Left renal cortex interstitium (tissue), 4 donors: ENCODE measurements around the gene TNXB. TPM values are rescaled to one million over a fixed set of nuclear protein-coding genes. Genes with fewer than 3 reads are reported as not detected.
A peak's percentile ranks its signal among the peaks of the same experiment; 100 is the strongest.
"Not testable (repeated sequence)": the region's sequence is repeated elsewhere in the genome, so short reads cannot be mapped to it uniquely, and the experiment has no call there.

Experiments
- DNase-seq, 4 donors: peaks; one replicate each; pipeline ENCODE4 v3.0.0-alpha.2; 2013; ENCODE audit warnings: low read depth in 4 of 4, low spot score in 2 of 4, missing footprints in 1 of 4
- polyA plus RNA-seq, 4 donors: library from polyadenylated mRNA; unstranded; fragments of 120-200 nt; gene quantifications; one replicate each; pipeline ENCODE4 v1.2.1, GENCODE V29; 2013; ENCODE audit not compliant: insufficient read length in 4 of 4

TNXB gene
- 1 to 10 TPM; 2.7 to 4.9 (median 4.9) TPM for polyA plus RNA-seq

GRCh38 chr6:32109114-32109764, at the start of gene TNXB:
Gene TNXB, minus strand, starts transcription at chr6:32109338. Its CDS starts 11,140 bp downstream, at chr6:32098198.
- no peak for DNase-seq

DNA sequence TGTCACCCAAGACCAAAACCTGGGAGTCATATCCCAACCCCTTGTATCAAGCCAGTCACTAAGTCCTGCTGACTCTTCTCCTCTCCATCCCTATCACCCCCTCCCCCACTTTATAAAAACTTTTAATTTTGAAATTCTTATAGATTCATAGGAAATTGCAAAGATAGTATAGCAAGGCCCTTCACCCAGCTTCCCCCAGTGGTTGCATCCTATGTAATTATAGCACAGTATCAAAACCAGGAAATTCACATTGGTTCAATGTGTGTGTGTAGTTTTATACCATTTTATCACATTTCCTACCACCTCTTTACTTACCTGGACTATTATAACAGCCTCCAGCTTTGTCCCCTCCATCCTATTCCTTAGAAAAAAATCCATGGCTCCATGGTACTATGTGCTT, 48.9 kb upstream of the TNXB start:
- no peak for DNase-seq

GRCh38 chr6:32156891-32157290, 47.8 kb upstream of the TNXB start:
- no peak for DNase-seq

DNA sequence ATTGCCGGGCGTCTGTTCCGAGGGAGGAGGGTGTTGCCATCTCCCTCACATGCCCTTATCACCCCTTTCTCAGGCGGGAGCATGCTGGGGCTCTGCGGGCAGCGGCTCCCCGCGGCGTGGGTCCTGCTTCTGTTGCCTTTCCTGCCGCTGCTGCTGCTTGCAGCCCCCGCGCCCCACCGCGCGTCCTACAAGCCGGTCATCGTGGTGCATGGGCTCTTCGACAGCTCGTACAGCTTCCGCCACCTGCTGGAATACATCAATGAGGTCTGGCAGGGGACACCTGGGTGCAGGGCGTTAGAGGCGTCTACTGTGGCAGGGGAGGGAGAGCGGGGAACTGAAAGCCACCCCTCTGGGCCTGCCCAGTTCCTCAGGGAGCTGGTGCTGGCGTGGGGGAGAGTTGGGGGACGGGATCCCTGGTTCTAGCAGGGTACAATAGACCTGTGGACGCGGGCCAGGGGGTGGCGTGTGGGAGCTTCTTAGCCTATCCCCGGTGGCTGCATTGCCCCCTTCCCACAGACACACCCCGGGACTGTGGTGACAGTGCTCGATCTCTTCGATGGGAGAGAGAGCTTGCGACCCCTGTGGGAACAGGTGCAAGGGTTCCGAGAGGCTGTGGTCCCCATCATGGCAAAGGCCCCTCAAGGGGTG, 45.5 kb upstream of the TNXB start:
- DNase-seq, result no peak

GRCh38 chr6:32153564-32154513, 44.7 kb upstream of the TNXB start, which contains the start of gene PPT2:
Gene PPT2, plus strand, starts transcription at chr6:32154141. Its CDS starts 454 bp downstream, at chr6:32154595.
- peak; percentile 89 to 92 (median 91) for DNase-seq

GRCh38 chr6:32152769-32153563, 43.8 kb upstream of the TNXB start:
- DNase-seq, result no peak

DNA sequence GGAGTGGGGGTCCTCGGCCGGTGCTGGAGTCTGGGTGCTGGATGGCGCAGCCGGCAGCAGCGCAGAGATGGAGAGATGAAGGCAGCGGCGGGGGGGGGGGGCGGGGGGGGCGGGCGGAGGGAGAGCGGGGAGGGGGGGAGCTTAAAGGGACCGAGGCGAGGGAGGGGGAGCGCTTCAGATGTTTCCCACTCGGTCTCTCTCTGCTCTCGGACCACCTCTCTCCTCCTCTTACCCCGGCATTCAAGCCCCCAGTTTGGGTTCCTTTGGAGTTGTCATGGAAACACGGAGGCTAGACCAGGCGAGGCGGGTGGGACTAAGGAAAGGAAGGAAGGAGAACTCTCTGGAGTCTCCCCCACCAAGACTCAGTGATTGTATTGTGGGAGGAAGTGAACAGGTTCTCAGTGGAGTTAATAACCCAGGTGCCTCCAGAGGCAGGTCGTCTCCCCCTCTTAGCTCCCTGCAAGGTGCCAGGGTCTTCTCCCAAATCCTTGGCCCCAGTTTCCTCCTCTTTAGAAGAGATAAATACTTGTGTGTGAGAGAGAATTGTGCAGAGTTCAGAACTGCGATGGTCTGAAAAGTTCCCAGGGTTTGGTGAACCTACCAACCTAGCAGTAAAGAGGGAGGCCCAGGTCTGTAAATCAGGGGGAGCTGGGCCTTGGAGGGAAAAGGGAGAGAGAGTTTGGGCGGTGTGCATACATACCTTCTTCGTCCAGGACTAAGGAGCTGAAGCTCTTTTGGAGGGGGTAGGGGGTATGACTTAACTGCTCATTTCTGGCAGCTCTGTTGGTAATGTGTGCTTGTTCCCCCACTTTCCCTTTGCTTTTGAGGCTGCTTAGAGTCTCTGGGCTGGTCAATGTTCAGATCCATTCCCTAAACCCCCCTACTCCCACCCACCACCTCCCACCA, 43.0 kb upstream of the TNXB start, which contains the start of gene PRRT1:
Gene PRRT1, minus strand, starts transcription at position 77 of the 906 bp plus-strand sequence. CDS start 112 bp downstream, outside the sequence.
- DNase-seq, result no peak

DNA sequence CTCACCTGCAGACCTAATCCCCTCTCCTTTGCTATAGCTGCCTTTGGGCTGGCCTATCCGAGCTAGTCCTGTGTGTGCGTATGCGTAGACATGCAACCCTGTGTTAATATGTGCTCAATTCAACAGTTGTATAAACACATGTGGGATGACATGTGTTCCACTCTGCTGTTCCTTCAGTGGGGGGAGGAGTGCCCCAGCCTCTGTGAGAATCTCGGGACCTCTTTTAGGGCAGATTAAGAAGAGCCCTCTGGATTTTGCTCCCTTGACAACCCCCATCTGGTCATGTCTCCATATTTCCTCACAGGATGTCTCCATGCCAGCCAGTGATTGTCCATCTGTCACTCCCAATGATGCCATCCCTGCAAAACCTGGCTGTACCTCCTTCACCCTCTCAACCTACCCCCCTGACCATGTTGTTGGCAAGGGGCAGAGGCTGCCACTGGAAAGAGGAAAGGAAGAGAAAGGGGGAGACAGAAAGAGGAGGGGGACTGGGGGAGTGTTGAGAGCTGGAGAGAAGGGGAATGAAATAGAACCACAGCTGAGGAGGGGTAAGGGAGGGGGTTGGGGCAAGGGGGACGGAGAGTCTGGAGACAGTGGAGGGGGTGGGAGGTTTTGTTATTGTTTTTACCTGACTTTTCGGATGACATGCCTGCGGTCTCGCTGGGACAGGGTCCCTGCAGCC, 42.2 kb upstream of the TNXB start:
- no peak for DNase-seq

DNA sequence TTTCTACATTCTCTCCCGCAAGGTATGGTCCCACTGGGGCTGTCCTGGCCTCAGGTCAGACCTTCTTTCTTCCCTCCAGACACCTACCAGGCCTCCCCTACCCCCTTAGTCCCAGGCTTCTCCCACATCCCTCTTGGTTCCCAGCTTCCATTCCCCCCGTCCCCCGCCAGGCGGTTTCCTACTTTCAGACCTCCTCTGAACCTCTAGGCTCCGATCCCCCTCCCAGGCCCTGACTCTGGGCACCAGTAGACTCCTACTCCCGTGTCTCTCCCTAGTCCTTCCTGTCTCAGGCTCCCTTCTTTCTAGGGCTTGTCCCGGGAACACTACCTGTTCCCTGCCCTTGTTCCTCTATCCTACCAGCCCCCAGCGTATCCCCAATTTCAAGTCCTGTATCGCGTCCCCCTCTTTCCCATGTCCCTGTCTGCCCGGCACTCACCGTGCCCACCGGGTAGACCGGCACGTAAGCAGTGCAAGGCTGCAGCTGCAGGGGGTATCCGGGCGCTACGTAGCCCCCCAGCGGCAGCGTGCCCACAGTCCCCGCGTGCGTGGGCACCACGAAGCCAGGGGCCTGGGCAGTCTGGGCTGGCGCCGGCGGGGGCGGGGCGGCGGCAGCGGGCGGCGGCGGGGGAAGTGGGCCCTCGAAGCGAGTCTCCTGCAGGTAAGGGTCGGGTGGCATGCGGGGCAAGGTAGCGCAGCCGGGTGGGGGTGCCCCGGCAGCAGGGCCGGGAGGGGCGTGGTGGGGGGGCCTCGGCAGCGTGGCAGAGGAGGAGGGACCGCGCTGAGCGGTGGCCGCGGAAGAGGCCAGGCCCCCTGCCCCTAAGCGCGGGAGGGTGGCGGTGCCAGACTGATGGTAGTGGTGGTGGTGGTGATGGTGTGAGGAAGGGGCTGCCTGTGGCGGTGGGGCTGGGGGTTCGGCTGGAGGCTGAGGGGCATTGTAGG, 41.1 kb upstream of the TNXB start:
- no peak for DNase-seq

DNA sequence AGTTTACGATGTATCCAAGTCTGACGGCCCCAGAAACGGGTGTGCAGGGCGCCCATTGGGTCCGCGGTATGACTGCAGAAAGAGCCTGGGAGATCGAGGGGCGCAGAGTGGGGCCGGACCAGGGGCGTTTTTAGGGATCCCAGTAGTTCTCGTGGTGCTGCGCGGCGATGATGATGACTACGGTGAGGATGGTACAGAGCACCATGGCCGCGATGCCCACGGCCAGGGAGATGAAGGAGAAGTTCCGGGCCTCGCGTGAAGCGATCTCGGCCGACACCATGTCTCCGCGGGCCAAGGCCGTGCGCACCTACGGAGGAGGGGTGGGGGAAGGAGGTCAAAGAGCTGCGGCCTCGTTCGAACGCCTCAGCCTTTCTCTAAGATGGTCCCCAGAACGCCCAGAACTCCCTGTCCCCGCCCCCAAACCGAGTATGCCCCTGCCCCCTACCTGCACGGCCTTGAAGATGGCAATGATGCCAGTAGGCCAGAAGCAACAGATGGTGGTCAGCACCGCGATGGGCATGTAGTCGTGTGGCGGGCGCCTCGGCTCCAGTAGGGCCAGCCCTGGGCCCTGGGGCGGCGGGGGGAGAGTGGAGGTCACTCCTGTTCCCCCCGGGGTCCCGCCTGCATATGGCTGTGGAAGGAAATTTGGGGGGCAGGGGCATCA, 40.1 kb upstream of the TNXB start:
- no peak for DNase-seq

DNA sequence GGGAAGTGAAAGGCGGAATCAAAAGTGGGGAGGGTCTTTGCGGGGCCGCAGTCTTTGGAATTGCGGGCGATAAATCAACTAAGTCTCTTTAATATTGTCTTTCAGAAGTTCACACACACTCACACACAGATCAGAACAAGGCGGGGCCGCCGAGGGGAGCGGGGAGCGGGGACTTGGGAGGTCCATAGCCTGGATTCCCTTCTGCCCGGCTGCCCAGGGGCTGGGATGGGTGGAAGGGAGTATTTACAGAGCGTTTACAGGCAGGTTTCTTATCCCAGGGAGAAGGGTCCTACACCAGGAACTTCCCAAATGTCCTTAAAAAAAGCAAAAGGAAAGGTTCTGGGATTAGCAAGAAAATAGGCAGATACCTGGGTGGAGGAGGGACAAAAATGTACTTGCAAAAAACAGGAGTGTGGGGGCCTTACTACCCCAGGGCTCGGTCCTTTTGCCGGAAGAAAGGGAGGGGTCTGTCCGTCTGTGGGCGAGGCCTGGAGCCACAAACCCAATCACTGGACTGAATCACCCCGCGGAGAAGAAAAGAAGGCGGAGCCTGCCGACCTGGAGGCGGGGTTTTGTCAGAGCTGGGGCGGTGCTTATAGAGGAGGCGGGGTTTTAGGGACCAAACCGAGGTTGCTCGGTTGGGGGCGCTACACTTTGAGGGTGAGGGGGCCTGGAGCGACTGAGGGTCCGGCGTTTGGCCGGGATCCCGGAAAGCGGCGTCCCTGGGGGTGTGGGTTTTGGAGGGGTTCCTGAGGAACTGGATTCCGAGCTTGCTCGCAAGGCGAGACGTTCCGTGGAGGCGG, 39.4 kb upstream of the TNXB start:
- peak in 1 of 4 donors; percentile 65 for DNase-seq

DNA sequence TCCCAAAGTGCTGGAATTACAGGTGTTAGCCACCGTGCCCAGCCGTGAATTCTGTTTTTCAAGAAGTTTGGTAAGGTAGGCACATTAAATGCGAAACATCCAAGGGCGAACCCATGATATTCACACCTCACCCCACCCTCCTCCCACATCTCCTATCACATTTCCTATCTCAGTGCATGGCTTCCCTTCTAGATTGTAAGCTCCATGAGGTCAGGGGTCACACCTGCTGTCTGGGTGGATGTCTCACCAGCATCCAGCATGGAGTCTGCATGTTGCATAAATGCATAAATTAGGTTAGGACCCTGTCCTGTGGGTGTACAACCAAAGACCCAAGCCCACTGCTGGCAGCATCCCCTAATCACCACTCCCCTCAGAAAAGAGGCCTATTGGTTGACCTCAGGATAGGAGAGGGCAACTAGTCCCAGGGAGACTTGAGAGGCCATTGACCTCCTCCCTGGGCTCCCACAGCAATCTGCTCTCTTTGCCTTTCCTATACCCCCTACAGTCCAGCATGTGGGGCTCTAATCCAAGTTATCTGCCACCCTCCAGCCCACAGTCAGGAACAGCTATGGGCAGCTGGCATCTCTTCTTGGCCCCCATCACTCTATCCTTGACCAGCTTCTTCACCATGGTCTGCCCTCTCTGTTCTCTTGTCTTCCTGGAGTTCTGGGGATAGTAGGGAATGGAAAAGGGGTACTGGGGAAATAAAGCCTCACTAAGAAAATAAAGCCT, 38.4 kb upstream of the TNXB start:
- no peak for DNase-seq

DNA sequence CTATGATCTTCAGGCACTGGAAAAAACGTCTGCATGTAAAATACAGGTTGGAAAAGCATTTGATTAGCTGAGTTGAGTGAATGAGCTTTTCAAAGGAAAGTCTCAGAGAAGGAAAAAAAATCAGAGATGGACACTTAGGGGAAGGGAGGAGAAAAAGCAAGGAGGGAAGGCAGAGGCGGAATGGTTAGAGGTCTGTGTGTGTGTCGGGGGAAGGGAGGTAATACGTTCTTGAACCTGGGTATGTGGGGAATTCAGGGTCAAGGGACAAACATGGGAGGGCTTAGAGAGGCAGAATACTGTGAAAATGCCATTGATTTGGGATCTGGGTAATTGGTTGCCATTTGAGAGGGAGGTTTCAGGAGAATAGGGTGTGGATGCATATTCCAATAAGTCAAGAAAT, 37.5 kb upstream of the TNXB start:
- DNase-seq, result no peak

DNA sequence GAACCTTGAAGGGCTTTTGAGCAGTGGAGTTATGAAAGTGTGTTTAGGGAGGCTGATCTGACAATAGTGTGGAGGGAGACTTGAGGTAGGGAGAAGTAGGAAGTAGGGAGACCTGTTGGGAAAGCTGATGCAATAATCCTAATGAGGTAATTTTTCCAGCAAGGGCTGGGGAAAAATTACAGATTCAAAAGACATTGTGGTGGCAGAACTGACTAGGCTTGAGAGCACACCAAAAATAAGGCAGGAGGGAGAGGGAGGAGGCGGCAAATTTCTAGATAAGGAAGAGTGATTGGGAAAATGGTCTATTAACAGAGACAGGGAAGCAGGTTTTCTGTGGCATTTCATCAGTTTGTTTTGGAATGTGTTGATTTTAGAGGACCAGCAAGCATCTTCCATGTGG, 37.1 kb upstream of the TNXB start:
- no peak for DNase-seq

GRCh38 chr6:32144238-32144637, 35.1 kb upstream of the TNXB start:
- DNase-seq, result not testable (repeated sequence)
